Tibial artery (tissue), 4 donors: Measurements from ENCODE around the gene LRSAM1.

Experiments
- DNase-seq, 2 donors: peaks; one replicate each; pipeline ENCODE4 v3.0.0-alpha.2; 2019
- H3K27ac ChIP-seq, 2 donors: fragments of 200-600 bp; sonication (generic) in 1 of 2; 1 replicate in 1 of 2; 2 replicates in 1 of 2; pipeline ENCODE4 v1.5.1; 2018 to 2019; ENCODE audit warnings: mild to moderate bottlenecking in 1 of 2
- H3K27me3 ChIP-seq, 2 donors: fragments of 200-600 bp; sonication (generic) in 1 of 2; one replicate each; pipeline versions ENCODE4 v1.5.1 to v1.6.0; 2016 to 2019
- H3K36me3 ChIP-seq, 3 donors: fragments of 200-600 bp; sonication (generic) in 2 of 3; one replicate each; pipeline ENCODE4 v1.5.1; 2016 to 2019; ENCODE audit warnings: mild to moderate bottlenecking in 2 of 3
- H3K4me1 ChIP-seq, 4 donors: fragments of 200-600 bp; sonication (generic) in 2 of 4; 1 replicate in 3 of 4; 2 replicates in 1 of 4; pipeline ENCODE4 v1.5.1; 2016 to 2019
- H3K4me3 ChIP-seq, 2 donors: fragments of 200-600 bp; sonication (generic) in 1 of 2; 1 replicate in 1 of 2; 2 replicates in 1 of 2; pipeline ENCODE4 v1.5.1; 2018 to 2019; ENCODE audit warnings: mild to moderate bottlenecking in 2 of 2
- H3K9me3 ChIP-seq, 3 donors: fragments of 200-600 bp; sonication (generic) in 1 of 3; one replicate each; pipeline ENCODE4 v1.5.1; 2016 to 2019
- intact Hi-C: fragments of 100-400 bp; cut with DNase I; formaldehyde crosslinking; loops from one replicate; pipeline ENCODE4 v1.15.0; 2023; ENCODE audit warnings: low total_unique reads
- TF ChIP-seq, protein P1 (sequence below), 2 experiments: fragments of 200-600 bp in 1 of 2; fragments of 450-650 bp in 1 of 2; IDR thresholded peaks; one replicate each; pipeline ENCODE4 v1.5.1; 2017 to 2019; ENCODE audit warnings: antibody characterized with exemption in 2 of 2, mild to moderate bottlenecking in 1 of 2, moderate library complexity in 1 of 2

LRSAM1 gene

DNA sequence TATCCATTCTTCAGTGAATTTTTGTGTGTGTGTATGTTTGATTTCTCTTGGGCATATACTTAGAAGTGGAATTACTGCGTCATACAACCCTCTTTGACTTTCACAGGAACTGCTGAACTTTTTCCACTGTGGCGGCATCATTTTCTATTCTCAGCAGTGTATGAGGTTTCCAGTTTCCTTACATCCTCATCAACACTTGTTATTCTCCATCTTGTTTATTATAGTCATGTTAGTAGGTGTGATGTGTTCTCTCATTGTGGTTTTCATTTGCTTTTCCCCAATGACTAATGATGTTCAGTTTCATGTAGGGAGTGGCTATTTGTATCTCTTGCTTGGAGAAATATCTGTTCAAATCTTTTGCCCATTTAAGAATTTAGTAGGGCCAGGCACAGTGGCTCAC is 24.6 kb upstream of the LRSAM1 start:
- no peak overlapping the region for H3K27ac ChIP-seq
- H3K4me3 ChIP-seq = no peak overlapping the region
- H3K27me3 ChIP-seq = no peaks in the 10 kb centered on the region
- no peak for DNase-seq
- H3K36me3 ChIP-seq = peaks cover 15 to 35% (median 20%) of the 10 kb centered on the region in 3 donors
- intact Hi-C loops = no loop called here
- H3K4me1 ChIP-seq = peaks cover 0 to 40% (median 28%) of the 10 kb centered on the region in 4 donors
- no peaks in the 10 kb centered on the region for H3K9me3 ChIP-seq
- TF ChIP-seq, protein P1, sequence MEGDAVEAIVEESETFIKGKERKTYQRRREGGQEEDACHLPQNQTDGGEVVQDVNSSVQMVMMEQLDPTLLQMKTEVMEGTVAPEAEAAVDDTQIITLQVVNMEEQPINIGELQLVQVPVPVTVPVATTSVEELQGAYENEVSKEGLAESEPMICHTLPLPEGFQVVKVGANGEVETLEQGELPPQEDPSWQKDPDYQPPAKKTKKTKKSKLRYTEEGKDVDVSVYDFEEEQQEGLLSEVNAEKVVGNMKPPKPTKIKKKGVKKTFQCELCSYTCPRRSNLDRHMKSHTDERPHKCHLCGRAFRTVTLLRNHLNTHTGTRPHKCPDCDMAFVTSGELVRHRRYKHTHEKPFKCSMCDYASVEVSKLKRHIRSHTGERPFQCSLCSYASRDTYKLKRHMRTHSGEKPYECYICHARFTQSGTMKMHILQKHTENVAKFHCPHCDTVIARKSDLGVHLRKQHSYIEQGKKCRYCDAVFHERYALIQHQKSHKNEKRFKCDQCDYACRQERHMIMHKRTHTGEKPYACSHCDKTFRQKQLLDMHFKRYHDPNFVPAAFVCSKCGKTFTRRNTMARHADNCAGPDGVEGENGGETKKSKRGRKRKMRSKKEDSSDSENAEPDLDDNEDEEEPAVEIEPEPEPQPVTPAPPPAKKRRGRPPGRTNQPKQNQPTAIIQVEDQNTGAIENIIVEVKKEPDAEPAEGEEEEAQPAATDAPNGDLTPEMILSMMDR (IDR thresholded peaks at IDR 0.05) = no peak

DNA sequence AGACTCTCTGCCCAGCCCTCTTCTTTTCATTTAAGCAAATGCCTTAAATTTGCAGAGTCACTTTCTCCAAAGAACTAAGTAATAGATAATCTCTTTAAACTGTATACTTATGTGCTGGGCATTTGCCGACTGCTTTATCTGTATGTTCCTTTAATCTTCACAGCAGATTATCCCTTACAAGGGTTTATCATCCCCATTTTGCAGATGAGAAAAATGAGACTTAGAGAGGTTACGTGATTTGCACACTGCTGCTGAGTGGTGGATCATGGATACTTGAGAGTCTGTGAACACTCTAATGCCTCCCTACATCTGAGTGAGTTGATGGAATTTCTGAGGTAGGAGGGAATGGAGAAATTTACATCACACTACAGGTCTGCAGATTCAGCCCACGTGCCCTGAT is 23.0 kb upstream of the LRSAM1 start:
- TF ChIP-seq, protein P1 (IDR thresholded peaks at IDR 0.05) = no peak
- H3K27ac ChIP-seq = no peak overlapping the region
- H3K4me1 ChIP-seq = peaks cover 0 to 27% (median 15%) of the 10 kb centered on the region in 4 donors
- intact Hi-C loops = no loop called here
- no peak for DNase-seq
- no peaks in the 10 kb centered on the region for H3K9me3 ChIP-seq
- H3K27me3 ChIP-seq = no peaks in the 10 kb centered on the region
- no peak overlapping the region for H3K4me3 ChIP-seq
- H3K36me3 ChIP-seq = peaks cover 15 to 49% (median 23%) of the 10 kb centered on the region in 3 donors

DNA sequence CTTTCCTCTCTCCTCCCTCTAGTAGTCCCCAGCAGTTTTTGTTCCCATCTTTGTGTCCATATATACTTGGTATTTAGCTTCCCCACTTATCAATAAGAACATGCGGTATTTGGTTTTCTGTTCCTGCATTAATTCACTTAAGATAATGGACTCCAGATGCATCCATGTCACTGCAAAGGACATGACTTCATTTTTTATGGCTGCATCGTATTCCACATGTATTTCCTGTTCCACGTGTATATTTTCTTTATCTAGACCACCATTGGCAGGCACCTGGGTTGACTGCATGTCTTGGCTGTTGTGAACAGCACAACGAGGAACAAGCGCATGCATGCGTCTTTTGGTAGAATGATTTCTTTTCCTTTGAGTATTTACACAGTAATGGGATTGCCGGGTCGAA is 20.9 kb upstream of the LRSAM1 start:
- intact Hi-C loops = no loop called here
- no peak overlapping the region for H3K27ac ChIP-seq
- no peaks in the 10 kb centered on the region for H3K27me3 ChIP-seq
- H3K4me3 ChIP-seq = no peak overlapping the region
- TF ChIP-seq, protein P1 (IDR thresholded peaks at IDR 0.05) = no peak
- H3K4me1 ChIP-seq = peaks cover 0 to 19% (median 8%) of the 10 kb centered on the region in 4 donors
- no peaks in the 10 kb centered on the region for H3K9me3 ChIP-seq
- no peak for DNase-seq
- H3K36me3 ChIP-seq = peaks cover 27 to 70% (median 44%) of the 10 kb centered on the region in 3 donors

DNA sequence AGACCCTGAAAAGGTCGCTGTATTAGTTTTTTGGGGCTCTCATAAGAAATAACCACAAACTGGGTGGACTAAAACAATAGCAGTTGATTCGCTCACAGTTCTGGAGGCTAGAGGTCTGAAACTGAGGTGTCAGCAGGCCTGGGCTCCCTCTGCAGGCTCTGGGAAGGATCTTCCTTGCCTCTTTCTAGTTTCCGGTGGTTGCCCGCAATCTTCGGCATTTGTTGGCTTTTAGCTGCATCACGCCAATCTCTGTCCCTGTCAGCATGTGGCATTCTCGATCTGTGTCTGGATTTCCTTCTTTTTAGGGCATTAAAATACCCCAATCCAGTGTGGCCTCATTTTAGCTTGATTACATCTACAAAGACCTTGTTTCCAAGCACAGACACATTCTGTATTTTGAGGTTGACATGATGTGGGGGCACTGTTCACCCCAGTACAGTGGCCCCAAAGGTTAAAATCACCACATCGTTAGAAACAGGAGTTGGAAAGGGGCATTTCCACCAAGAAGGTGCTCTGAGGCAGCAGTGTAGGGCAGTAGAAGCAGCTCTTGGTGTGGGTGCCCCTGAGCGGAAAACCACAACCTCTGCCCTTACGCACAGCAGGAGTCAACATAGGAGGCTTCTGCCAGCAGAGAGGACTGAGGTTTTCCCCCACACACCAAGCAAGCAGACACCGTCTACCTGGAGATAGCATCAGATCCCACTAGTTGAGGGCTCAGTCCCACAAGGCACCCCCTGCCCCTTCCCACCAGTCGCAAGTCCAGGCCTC is 13.6 kb upstream of the LRSAM1 start:
- TF ChIP-seq, protein P1 (IDR thresholded peaks at IDR 0.05) = no peak
- no peak for DNase-seq
- Histone ChIP-seq H3K4me1 (no peaks in the 10 kb centered on the region), H3K36me3 (peaks cover 68 to 100% (median 97%) of the 10 kb centered on the region in 3 donors), H3K9me3 (no peaks in the 10 kb centered on the region), H3K27ac (no peak overlapping the region), H3K4me3 (no peak overlapping the region), H3K27me3 (no peaks in the 10 kb centered on the region)
- intact Hi-C loops = no loop called here

DNA sequence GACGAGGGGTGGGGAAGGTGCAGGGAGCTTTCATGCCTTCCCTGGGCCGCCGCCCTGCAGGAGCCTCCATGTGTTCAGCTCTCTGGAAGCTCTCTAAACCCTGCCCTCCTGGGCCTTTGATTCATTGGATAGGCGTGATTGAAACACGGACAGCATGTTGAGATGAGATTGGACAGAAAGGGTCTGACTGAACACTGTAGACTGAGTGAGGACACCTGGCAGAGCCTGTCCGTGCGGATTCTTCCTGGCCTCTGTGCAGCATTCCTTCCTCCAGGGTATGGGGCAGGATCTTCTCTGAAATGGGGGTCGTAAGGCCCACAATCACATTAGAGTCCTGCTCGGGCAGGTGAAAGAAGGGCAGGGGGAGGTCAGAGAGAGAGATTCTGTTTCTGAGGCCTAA is 12.9 kb upstream of the LRSAM1 start:
- H3K27me3 ChIP-seq = no peaks in the 10 kb centered on the region
- intact Hi-C loops = no loop called here
- TF ChIP-seq, protein P1 (IDR thresholded peaks at IDR 0.05) = no peak
- no peak overlapping the region for H3K4me3 ChIP-seq
- DNase-seq = no peak
- no peaks in the 10 kb centered on the region for H3K9me3 ChIP-seq
- peaks cover 75 to 100% (median 100%) of the 10 kb centered on the region in 3 donors for H3K36me3 ChIP-seq
- no peaks in the 10 kb centered on the region for H3K4me1 ChIP-seq
- no peak overlapping the region for H3K27ac ChIP-seq
